Occipital lobe (tissue), 2 donors: Measurements from ENCODE around the gene PARD3B. TPM values are rescaled to one million over a fixed set of nuclear protein-coding genes. Genes with fewer than 3 reads are reported as not detected.

Source experiments
- DNase-seq: peaks from one replicate; lab custom pipeline; 2025; lab: John Stamatoyannopoulos, UW
- total RNA-seq: library from RNA; depleted of rRNA; stranded (reverse); fragments of >200 nt; gene quantifications from one replicate; pipeline ENCODE4 v1.2.3, GENCODE V29; 2014

Gene PARD3B
- total RNA-seq, 1 donor from 2014 or later, result 5.6 TPM

GRCh38 chr2:205259121-205259520 is 713.8 kb downstream of the PARD3B start:
- DNase-seq, result no peak

- DNase-seq, result no peak
Measured at GRCh38 chr2:205261516-205262020, 716.3 kb downstream of the PARD3B start.

- no peak for DNase-seq
Measured at GRCh38 chr2:205267323-205267722, 722.0 kb downstream of the PARD3B start.

GRCh38 chr2:205270689-205271088 is 725.4 kb downstream of the PARD3B start:
- no peak for DNase-seq

GRCh38 chr2:205273148-205273547 is 727.9 kb downstream of the PARD3B start:
- DNase-seq, result no peak

GRCh38 chr2:205273627-205274026 is 728.4 kb downstream of the PARD3B start:
- DNase-seq, result no peak

- no peak for DNase-seq
Measured at GRCh38 chr2:205274801-205275200, 729.5 kb downstream of the PARD3B start.

- no peak for DNase-seq
Measured at GRCh38 chr2:205276116-205276777, 731.0 kb downstream of the PARD3B start.

GRCh38 chr2:205280596-205281236 is 735.4 kb downstream of the PARD3B start:
- DNase-seq, result no peak

- DNase-seq, result no peak
Measured at GRCh38 chr2:205283736-205284270, 738.5 kb downstream of the PARD3B start.

GRCh38 chr2:205284334-205284733 is 739.1 kb downstream of the PARD3B start:
- no peak for DNase-seq

GRCh38 chr2:205287316-205287715 is 742.0 kb downstream of the PARD3B start:
- DNase-seq, result no peak

GRCh38 chr2:205288686-205289085 is 743.4 kb downstream of the PARD3B start:
- DNase-seq, result no peak

- DNase-seq, result no peak
Measured at GRCh38 chr2:205290299-205290698, 745.0 kb downstream of the PARD3B start.

- no peak for DNase-seq
Measured at GRCh38 chr2:205292665-205293295, 747.5 kb downstream of the PARD3B start.

- DNase-seq, result no peak
Measured at GRCh38 chr2:205293559-205293958, 748.3 kb downstream of the PARD3B start.

- DNase-seq, result no peak
Measured at GRCh38 chr2:205296959-205297358, 751.7 kb downstream of the PARD3B start.

GRCh38 chr2:205297368-205297767 is 752.1 kb downstream of the PARD3B start:
- no peak for DNase-seq

GRCh38 chr2:205297846-205298245 is 752.6 kb downstream of the PARD3B start:
- DNase-seq, result no peak

- no peak for DNase-seq
Measured at GRCh38 chr2:205311201-205311600, 765.9 kb downstream of the PARD3B start.

GRCh38 chr2:205321231-205321630 is 776.0 kb downstream of the PARD3B start:
- DNase-seq, result no peak

GRCh38 chr2:205323929-205324328 is 778.7 kb downstream of the PARD3B start:
- DNase-seq, result no peak
